Sigmoid colon (tissue), 4 donors: ENCODE measurements around the gene STK38.

Experiments used
- EP300 ChIP-seq, 4 donors: sonication (generic); formaldehyde crosslinking; IDR thresholded peaks; one replicate each; pipeline ENCODE4 v1.6.1; 2017; ENCODE audit warnings: antibody characterized with exemption in 4 of 4
- POLR2A ChIP-seq, 2 donors: fragments of 450-650 bp; IDR thresholded peaks; one replicate each; pipeline ENCODE4 v1.6.1; 2016; ENCODE audit warnings: antibody characterized with exemption in 2 of 2, mild to moderate bottlenecking in 2 of 2, moderate library complexity in 2 of 2

- no peak for TF ChIP-seq POLR2A (IDR thresholded peaks at IDR 0.05)
- TF ChIP-seq EP300 (IDR thresholded peaks at IDR 0.05), result no peak
Measured at GRCh38 chr6:36536873-36537547, 10.3 kb downstream of the STK38 start.
